Measurements from ENCODE around the gene PRR33.
"Not testable (repeated sequence)": the region's sequence is repeated elsewhere in the genome, so short reads cannot be mapped to it uniquely, and the experiment has no call there.

The PRR33 gene

GRCh38 chr11:1889224-1889930, 2.3 kb downstream of the PRR33 start:
- peak in 1 of 2 experiments; percentile 59 for DNase-seq (ENCODE audit: low read depth in 2 of 2)

GRCh38 chr11:1888811-1889210, 2.9 kb downstream of the PRR33 start:
- DNase-seq (ENCODE audit: low read depth in 2 of 2) = no peak

- no peak for DNase-seq (ENCODE audit: low read depth in 2 of 2)
Measured at GRCh38 chr11:1888347-1888753, 3.3 kb downstream of the PRR33 start.

- no peak for DNase-seq (ENCODE audit: low read depth in 2 of 2)
Measured at GRCh38 chr11:1887451-1888346, 4.0 kb downstream of the PRR33 start.

GRCh38 chr11:1886551-1886950, 5.1 kb downstream of the PRR33 start:
- DNase-seq (ENCODE audit: low read depth in 2 of 2) = not testable (repeated sequence)

- no peak for DNase-seq (ENCODE audit: low read depth in 2 of 2)
Measured at GRCh38 chr11:1884303-1884700, 7.4 kb downstream of the PRR33 start.

- DNase-seq (ENCODE audit: low read depth in 2 of 2) = no peak
Measured at GRCh38 chr11:1883346-1884302, 8.1 kb downstream of the PRR33 start.

GRCh38 chr11:1882265-1883238, 9.1 kb downstream of the PRR33 start:
- DNase-seq (ENCODE audit: low read depth in 2 of 2) = peak; percentile 59 to 80

GRCh38 chr11:1881442-1882264, 10.0 kb downstream of the PRR33 start:
- no peak for DNase-seq (ENCODE audit: low read depth in 2 of 2)

GRCh38 chr11:1880746-1881441, 10.8 kb downstream of the PRR33 start:
- DNase-seq (ENCODE audit: low read depth in 2 of 2) = no peak

GRCh38 chr11:1879941-1880720, 11.6 kb downstream of the PRR33 start:
- no peak for DNase-seq (ENCODE audit: low read depth in 2 of 2)

GRCh38 chr11:1879342-1879940, 12.3 kb downstream of the PRR33 start:
- no peak for DNase-seq (ENCODE audit: low read depth in 2 of 2)

GRCh38 chr11:1878137-1879031, 13.3 kb downstream of the PRR33 start:
- no peak for DNase-seq (ENCODE audit: low read depth in 2 of 2)

- no peak for DNase-seq (ENCODE audit: low read depth in 2 of 2)
Measured at GRCh38 chr11:1877211-1878136, 14.2 kb downstream of the PRR33 start.

GRCh38 chr11:1876361-1877063, 15.2 kb downstream of the PRR33 start:
- no peak for DNase-seq (ENCODE audit: low read depth in 2 of 2)
